NCI-H345 treated with DMSO at 0.1 percent for 48 hours (cell line): ENCODE data around the gene FAHD1.
"Not testable (repeated sequence)": the region's sequence is repeated elsewhere in the genome, so short reads cannot be mapped to it uniquely, and the experiment has no call there.

ENCODE experiments used
- DNase-seq: peaks from one replicate; lab custom pipeline; 2025; ENCODE audit not compliant: unreplicated experiment; lab: John Stamatoyannopoulos, UW

FAHD1 gene

DNA sequence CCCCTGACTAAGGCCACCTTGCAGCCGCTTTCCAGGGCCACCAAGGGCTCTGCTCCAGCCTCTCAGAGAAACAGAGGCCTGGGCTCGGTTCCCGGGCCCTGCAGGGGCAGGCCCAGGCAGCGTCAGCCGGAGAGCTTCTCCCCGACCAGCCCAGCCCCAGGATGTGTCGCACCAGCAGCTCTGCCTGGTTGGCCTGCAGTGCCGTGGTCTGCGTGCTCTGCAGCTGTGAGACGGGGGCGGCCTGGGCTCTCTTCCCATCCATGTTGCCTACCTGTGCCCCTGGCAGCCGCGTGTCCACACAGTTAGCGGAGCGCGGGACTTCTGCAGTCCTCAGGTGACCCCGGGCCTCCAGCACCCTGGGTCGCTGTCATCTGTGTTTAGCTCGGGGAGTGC, 38.3 kb upstream of the FAHD1 start:
- no peak for DNase-seq

DNA sequence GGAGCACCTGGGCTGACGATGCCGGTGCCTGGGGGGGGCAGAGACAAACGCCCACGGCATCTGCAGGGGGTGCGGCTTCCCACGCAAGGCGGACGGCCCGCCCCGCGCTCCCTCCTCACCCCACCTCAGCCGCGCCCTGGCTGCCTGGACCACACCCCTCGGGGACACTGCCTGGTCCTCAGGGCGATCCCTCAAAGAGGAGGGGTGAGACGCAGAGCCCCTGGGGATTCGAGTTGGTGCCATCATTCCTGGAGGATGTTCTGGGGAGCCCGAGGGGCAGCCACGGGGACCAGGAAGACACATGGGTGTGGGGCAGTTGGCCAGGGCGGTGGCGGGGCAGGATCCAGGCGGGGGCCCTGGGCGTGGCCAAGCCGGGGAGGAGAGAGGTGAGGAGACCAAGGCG, 37.4 kb upstream of the FAHD1 start:
- no peak for DNase-seq

DNA sequence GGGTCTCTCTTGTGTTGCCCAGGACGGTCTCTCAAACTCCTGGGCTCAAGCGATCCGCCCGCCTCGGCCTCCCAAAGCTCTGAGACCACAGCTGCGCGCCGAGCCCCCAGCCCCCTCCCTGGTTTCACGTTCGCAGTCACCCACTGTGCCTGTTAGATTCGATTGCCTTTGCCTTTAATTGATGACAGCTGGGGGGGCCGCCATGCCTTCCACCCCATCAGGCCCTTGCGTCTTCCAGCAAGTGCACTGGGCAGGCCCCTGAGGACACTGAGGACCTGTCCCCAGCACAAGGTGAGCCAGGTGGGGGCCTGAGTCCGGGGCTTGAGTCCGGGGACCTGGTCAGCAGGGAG, 36.8 kb upstream of the FAHD1 start:
- no peak for DNase-seq

DNA sequence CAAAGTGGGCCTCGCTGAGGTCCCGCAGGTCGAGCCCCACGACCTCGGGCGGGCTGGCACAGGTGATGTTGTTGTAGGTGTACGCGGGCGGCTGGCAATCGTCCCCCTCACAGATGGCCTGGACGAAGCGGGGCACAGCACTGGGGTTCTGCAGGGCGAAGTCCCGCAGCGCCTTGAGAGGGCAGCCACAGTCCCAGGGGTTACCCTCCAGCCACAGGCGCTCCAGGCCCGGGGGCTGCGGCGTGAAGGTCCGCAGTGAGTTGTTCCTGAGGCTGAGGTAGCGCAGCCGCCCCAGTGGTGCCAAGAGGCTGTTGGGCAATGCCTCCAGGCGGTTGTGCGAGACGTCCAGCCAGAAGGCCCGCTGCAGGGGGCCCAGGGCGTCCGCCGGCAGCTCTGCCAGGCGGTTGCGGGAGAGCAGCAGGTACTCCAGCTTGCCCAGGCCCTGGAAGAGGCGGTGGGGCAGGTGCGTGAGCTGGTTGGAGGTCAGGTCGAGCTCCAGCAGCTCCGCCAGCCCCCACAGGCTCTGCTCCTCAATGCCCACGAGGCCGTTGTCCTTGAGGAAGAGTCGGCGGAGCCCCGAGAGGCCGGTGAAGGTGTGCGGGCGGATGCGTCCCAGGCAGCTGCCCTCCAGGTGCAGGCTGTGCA, 36.3 kb upstream of the FAHD1 start:
- DNase-seq, result no peak

DNA sequence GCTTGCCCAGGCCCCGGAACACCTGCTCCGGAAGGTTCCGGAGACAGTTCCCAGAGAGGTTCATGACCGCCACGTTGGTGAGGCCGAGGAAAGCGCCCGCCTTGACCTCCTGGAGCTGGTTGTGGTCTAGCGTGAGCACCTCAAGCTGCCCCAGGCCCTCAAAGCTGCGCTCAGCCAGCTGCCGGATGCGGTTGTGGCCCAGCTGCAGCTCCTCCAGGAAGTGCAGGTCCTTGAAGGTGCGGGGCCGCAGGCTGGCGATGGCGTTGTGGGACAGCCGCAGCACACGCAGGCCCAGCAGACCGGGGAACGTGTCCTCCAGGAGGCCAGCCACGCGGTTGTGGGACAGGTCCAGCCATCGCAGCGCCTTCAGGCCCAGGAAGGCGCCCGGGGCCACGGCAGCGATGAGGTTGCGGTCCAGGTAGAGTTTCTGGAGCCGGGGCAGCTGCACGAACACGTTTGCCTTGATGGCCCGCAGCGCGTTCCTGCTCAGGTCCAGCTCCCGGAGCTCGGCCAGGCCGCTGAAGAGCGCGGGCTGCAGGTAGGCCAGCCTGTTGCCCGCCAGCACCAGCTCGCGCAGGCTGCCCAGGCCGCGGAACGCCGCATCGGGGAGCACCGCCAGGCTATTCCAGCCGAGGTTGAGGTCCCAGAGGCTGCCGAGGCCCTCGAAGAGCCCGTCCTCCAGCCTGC, 35.6 kb upstream of the FAHD1 start:
- DNase-seq, result no peak

DNA sequence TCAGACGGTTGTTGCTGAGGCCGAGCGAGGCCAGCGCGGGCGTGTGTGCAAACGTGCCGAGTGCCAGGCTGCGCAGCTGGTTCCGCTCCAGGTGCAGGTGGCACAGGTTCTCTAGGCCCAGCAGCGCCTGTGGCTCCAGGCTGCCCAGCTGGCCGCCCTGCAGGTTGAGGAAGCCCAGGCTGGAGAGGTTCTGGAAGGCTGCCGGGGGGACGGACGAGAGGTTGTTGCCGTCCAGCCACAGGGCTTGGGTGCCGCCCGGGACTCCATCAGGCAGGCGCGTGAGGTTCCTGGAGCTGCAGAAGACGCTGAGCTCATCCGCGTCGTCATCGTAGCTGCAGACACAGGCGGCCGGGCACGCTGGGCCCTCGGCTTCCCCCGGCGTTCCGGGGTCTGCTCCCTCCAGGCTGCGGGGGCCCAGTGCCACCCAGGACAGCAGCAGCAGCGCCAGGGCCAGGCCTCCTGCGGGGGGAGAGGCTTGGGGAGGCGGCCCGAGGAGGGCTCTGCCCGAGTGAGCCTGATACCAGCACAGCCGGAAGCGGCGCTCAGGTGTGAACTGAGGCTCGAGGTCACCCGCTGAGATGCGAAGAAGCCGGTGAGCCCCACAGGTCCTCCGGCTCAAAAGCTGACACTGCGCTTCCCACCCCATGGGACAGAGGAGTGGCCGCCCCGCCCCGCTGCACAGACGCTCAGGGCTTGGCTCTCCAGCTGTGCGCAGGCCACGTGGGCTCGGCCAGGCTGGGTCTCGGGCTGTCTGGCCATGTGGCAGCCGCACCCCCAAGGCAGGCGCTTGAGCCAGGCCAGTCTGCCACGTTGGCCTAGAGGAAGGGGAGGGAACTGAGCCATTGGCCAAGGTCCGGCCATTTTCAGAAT, 34.8 kb upstream of the FAHD1 start:
- DNase-seq, result no peak

DNA sequence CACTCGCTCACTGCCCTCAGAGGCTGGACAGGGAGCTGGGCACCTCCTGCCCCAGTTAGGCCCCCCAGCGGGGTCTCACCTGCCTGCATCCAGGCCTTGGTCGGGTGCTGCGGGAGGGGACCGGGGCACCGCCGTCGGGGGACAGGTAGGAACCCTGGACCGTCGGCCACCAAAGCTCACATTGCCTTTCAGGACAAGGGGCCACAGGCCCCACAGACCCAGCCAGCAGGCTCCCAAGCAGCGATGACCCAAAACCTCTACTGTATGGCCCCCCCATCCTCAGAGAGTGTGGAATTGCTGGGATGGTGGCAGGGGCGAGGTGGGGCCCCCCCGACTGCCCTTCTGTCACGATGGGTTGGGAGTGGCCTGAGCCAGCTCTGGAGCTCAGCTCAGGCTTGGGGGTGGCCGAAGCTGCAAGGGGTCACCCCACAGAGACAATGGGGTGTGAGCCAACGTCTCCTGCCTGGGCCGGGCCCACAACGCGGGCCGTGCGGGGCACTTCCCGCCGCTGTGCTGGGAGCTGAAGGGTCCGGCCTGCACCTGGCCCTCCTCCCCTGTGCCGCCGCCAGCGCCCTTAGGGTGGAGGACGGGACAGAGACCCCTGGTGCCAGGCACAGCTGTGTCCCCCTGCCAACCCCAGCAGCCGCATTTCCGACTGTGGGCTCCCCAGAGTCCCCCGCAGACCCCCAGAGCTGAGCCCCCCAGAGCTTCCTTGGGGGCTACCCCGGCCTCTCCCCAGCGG, 34.0 kb upstream of the FAHD1 start:
- no peak for DNase-seq

DNA sequence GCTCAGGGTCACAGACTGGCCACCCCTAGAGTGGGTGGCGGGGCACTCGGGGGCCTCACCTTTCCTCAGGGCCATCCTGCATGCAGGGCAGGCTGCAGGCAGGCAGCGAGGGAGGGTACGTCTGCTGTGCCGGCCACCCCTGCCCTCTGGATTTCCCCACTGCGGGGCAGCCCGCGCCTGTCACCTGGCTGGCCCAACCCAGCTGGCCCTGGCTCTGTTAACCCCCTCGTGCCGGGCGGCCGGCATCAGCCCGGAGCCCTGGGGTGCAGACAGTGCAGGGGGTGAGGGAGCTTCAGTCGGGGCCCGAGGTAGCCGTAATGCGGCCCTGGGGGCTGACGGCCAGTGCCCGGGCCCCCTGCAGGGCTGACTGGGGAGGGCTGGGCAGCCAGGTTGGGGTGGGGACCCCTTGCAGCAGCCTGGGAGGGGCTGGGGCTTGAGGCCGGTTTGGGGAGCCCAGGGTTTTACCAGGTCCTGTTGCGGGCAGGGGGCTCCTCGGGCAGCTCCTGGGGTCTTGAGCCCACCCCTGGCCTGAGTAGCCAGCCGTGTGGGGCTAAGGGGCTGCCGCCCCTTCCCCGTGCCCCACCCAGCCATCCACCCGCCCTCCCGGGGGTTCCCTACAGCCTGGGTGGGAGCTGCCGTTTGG, 33.3 kb upstream of the FAHD1 start, which contains the start of gene IGFALS:
Gene IGFALS (minus strand): TSS at position 128 of the 643 bp plus-strand sequence. CDS start 53 bp downstream, at position 75.
- no peak for DNase-seq

DNA sequence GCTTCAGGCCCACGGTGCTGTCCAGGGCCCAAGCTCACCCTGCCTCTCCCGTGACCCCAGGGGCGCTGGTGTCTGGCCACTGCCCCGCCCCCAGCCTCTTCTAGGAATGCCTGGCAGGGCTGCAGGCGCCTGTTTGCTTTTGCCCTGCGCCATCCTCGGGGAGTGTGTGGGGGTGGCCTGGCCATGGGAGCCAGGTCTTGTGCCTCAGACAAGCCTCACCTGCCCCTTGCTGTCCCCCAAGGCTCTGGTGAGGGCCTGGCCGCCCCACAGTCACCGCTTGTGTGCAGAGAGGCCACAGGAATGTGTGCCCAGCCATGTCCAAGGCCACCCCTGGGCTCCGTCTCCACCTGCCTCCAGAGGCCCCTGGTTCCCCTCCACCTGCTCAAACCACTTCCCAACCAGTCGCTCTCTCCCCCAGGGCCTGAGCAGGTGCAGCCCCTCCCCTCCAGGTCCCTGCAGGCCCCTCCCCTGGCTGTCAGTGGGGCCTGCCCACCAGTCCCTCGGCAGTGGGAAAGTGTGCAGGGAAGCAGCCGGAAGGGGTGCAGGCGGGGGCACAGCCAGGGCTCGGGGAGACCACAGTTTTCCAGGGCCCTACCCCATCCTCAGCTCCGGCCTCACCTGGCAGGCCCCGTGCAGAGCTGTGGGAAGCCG, 32.7 kb upstream of the FAHD1 start:
- DNase-seq, result peak; percentile 12

DNA sequence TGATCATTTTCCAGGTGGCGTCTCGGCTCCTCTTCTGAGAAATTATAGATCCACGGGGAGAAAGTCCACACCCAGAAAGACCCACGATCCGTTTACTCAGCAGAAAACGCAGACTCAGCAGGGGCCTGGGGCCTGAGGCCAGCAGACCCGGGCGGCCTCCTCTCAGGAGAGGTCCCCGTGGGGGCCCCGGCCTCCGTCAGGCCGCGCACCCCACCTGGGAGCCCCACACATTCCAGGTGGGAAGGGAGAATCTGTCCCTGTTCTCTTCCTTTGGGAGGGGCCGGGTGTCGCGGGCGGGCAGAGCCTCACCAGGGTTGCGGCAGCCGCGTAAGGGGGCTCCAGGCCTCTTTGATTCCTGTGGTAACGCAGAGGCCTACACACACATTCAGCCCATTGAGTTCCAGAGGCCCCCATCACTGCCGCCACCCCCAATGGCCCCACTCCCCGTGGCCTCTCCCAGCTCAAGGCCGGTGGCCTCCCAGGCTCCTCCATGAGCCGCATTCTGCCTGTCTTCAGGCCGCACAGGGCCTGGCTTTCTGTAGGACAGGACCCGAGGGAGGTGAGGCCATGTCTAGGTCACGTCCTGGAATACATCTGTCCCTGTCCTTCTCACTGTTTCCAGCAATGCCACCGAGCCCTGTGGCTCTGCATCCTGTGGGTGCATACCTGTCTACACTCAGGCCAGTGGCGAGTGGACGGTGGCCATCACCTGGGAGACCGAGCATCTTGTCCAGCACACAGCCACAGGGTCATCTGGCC, 31.9 kb upstream of the FAHD1 start:
- no peak for DNase-seq

DNA sequence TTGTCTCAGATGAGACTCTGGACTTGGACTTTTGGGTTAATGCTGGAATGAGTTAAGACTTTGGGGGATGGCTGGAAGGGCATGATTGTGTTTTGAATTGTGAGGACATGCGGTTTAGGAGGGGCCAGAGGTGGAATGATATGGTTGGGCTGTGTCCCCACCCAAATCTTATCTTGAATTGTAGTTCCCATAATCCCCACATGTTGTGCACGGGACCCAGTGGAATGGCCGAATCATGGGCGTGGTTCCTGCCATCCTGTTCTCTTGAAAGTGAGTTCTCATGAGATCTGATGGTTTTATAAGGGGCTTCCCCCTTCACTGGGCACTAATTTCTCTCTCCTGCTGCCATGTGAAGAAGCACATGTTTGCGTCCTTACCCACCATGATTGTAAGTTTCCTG, 27.7 kb upstream of the FAHD1 start:
- not testable (repeated sequence) for DNase-seq

DNA sequence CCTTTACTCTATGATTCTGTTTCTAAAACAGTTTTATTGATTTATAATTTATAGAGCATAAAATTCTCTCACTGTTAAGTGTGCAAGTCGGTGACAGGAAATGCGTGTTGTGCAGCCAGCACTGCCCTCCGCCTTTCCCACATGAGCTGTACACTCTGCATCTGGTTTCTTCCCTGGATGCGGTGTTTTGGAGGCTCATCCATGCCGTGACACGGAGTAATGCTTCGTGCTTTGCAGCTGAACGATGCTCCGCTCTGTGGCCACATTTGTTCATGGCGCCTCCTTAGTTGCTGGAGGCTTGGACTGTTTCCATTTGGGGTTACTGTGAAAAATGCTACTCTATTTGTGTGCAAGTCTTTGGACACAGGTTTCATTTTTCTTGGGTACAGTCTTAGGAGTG, 26.3 kb upstream of the FAHD1 start:
- DNase-seq, result no peak

DNA sequence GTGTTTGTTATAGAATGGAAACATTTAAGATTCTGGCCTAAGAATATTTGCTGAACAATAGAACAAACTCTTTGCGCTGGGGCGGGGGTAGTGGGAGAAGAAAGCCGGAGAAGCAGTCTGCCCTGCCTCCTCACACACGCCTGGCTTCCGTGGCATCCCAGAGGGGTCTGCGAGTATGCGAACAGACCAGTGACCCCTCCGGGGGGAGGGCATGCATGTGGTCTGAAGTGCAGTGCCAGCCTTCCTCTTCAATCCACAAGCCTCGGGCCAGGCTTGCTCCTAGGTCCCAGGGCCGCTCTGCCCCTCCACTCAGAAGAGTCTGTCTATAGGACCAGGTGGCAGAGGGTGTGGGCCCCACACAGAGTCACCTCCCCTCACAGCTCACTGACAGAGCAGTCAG, 19.4 kb upstream of the FAHD1 start:
- DNase-seq, result no peak

DNA sequence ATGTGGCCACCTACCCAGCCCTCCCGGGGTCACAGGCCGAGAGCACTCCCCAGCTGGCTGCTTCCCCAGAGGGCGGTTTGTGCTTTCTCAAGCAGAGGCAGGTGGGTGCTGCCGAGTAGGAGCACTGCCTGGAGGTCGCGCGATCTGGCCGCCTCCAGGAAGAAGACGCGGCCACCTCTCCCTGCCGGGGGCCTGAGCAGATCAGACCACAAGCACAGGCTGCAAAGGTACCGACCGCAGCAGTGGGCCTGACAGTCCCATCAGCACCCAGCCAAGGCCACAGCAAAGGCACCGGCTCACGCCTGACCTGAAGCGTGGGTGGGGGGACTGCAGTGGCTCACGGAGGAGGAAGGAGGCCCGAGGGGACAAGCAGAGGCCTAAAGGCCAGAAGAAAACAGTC, 18.3 kb upstream of the FAHD1 start:
- DNase-seq, result no peak

DNA sequence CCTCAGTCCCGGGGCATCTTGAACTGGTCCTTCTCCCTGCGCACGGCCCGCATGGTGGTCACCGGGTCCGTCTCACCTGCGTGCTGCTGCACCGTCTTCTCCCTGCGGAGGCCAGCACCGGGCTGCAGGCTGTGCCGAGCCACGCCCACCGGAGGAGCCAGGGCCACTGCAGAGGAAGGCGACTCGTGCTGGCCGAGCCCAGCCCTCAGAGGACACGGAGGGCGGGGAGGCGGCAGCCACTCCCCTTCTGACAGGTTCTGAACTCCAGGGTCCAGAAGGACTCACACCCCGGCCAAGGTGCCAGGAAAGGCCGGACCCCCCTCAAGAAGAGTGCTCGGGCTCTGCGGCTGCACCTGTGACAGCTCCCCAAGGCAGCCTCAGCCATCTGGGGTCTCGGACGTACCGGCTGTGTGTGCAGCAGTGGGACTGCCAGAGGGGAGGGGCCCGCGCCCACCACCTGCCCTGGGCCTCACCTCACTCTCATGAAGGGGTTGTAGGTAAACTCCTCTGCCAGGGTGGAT, 17.7 kb upstream of the FAHD1 start:
- no peak for DNase-seq

DNA sequence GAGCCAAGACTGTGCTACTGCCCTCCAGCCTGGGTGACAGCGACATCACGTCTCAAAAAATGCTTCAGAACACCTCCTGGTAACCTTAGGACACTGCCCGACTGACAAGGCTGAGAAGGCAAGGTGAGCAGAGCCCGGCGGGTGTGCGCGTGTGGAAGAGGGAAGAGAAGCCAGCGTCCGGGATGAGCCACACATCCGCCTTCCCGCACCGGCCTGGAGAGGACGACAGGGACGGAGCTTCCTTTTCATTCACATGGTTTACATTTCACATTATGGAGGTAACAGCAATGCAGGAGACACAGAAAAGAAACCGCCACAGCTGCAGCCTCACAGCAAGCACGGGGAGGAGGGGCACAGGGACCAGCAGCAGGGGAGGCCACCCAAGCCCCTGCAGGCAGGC, 16.9 kb upstream of the FAHD1 start:
- DNase-seq, result no peak

DNA sequence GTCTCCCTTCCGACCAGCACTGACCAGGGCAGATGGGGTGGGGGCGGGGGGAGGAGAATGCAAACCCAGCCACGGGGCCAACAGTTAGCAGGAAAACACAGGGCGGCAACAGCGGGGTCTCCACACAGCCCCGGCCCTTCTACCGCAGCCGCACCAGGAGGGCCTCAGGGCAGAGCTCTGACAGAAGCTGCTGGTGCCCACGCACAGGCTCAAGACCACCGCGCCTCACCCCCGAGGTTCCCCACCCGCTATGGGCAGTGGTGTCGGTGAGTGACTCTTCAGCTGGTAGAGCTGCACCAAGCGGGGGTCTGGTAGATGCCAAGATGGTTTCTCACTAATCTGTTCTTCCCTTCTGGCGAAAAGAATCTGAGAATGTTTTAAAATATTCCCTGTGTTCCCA, 16.5 kb upstream of the FAHD1 start:
- no peak for DNase-seq

DNA sequence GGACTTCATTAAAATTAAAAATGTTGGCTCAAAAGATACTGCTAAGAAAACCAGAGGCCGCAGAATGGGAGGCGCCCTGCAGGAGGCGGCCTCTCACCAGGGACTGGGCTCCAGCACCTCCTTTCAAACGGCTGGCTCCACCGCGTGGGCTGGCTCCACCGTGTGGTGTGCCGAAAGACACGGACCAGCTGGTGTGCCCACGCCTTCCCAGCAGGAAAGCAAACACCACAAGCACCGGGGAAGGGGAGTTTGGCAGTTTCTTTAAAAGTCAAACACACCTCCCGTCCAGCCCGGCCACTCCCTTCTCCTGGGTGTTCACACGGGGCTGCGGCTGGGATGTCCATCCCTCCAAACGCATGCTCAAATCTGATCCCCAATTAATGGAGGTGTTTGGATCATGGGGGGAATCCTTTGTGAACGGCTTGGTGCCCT, 14.3 kb upstream of the FAHD1 start:
- DNase-seq, result peak; percentile 66

DNA sequence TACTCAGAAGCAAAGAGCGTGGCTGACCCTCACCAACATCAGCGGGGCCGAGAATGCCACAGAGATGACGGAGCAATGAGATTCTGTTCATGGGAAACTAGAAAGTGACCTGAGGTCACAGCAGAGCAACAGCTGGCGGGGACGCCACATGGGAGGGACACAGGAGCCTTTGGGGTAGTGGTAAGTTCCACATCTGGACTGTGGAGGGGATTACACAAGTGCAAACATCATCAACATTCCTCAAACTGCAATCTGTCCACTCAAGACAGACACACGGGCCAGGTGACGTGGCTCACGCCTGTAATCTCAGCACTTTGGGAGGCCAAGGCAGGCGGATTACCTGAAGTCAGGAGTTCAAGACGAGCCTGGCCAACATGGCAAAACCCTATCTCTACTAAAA, 11.5 kb upstream of the FAHD1 start:
- no peak for DNase-seq
